SK-N-SH (cell line): ENCODE data around the gene CMTM8. TPM values are rescaled to one million over a fixed set of nuclear protein-coding genes. Genes with fewer than 3 reads are reported as not detected.

Experiments
- CTCF ChIA-PET: fragments of 300-600, 350-600 bp; formaldehyde crosslinking; extraction: SDS; loops from one replicate; lab custom pipeline; 2021; lab: Yijun Ruan, JAX
- POLR2A ChIA-PET: fragments of 350-600 bp; sonication (Branson Sonifier 250); formaldehyde crosslinking; extraction: SDS; loops from one replicate; lab custom pipeline; 2020; ENCODE audit warnings: antibody characterized with exemption, inconsistent platforms; lab: Yijun Ruan, JAX
- DNase-seq: peaks from one replicate; pipeline ENCODE4 v3.0.0; 2012
- H2AFZ ChIP-seq: fragments of 200-600 bp; sonication (generic); 2 replicates; pipeline ENCODE4 v1.8.1; 2016; ENCODE audit warnings: antibody characterized with exemption, mild to moderate bottlenecking, low read depth
- H3F3A ChIP-seq: fragments of 200-600 bp; sonication (generic); replicated peaks from 2 replicates; pipeline ENCODE3; 2016; ENCODE audit warnings: antibody characterized with exemption, mild to moderate bottlenecking; ENCODE audit not compliant: insufficient read depth
- H3K27ac ChIP-seq, 2 experiments: fragments of 200-500 bp in 1 of 2; fragments of 200-600 bp in 1 of 2; sonication (Bioruptor generic) in 1 of 2; sonication (generic), shearing (Covaris generic) in 1 of 2; 2 replicates each; pipeline versions ENCODE4 v1.5.1 to v1.6.1; 2014 to 2016; ENCODE audit warnings: low read depth in 2 of 2, inconsistent platforms in 1 of 2, low read length in 1 of 2, mild to moderate bottlenecking in 1 of 2, mixed read lengths in 1 of 2
- H3K27me3 ChIP-seq: fragments of 200-600 bp; sonication (generic), shearing (Covaris generic); 2 replicates; pipeline ENCODE4 v1.6.1; 2016; ENCODE audit warnings: mixed run types; ENCODE audit not compliant: insufficient read depth
- H3K36me3 ChIP-seq, 2 experiments: fragments of 200-500 bp in 1 of 2; fragments of 200-600 bp in 1 of 2; sonication (Bioruptor generic) in 1 of 2; sonication (generic) in 1 of 2; replicated peaks in 1 of 2; 2 replicates each; pipeline versions ENCODE3 to v1.5.1; 2014 to 2016; ENCODE audit warnings: low read length in 1 of 2, mild to moderate bottlenecking in 1 of 2; ENCODE audit not compliant: insufficient read depth in 2 of 2, control insufficient read depth in 1 of 2
- H3K4me1 ChIP-seq, 2 experiments: fragments of 200-500 bp in 1 of 2; fragments of 200-600 bp in 1 of 2; sonication (Bioruptor generic) in 1 of 2; sonication (generic), shearing (Covaris generic) in 1 of 2; 2 replicates each; pipeline versions ENCODE4 v1.5.1 to v1.6.1; 2014 to 2016; ENCODE audit warnings: low read depth in 1 of 2, low read length in 1 of 2, mixed run types in 1 of 2; ENCODE audit not compliant: insufficient read depth in 2 of 2, control insufficient read depth in 1 of 2
- H3K4me2 ChIP-seq: fragments of 200-600 bp; sonication (generic), shearing (Covaris generic); 2 replicates; pipeline ENCODE4 v1.6.1; 2017; ENCODE audit warnings: mixed run types
- H3K4me3 ChIP-seq, 2 experiments: fragments of 200-500 bp in 1 of 2; fragments of 200-600 bp in 1 of 2; sonication (Bioruptor generic) in 1 of 2; sonication (generic), shearing (Covaris generic) in 1 of 2; 2 replicates each; pipeline versions ENCODE4 v1.5.1 to v1.8.1; 2014 to 2016; ENCODE audit warnings: low read depth in 2 of 2, inconsistent platforms in 1 of 2, low read length in 1 of 2, mild to moderate bottlenecking in 1 of 2, mixed read lengths in 1 of 2, moderate library complexity in 1 of 2
- H3K79me2 ChIP-seq: fragments of 200-600 bp; sonication (generic); 2 replicates; pipeline ENCODE4 v1.8.1; 2017; ENCODE audit warnings: mild to moderate bottlenecking; ENCODE audit not compliant: insufficient read depth
- H3K9ac ChIP-seq: fragments of 200-600 bp; sonication (generic); 2 replicates; pipeline ENCODE4 v1.6.1; 2017; ENCODE audit warnings: mixed run types
- H3K9me2 ChIP-seq: fragments of 200-600 bp; sonication (generic); 2 replicates; pipeline ENCODE4 v1.6.1; 2017; ENCODE audit warnings: mixed run types
- H3K9me3 ChIP-seq: fragments of 200-600 bp; sonication (generic); 2 replicates; pipeline ENCODE4 v1.6.1; 2017; ENCODE audit warnings: mixed run types, mild to moderate bottlenecking, moderate library complexity
- H4K20me1 ChIP-seq: fragments of 200-600 bp; sonication (generic); 2 replicates; pipeline ENCODE4 v1.6.1; 2017; ENCODE audit warnings: mild to moderate bottlenecking, mixed run types; ENCODE audit not compliant: insufficient read depth
- CTCF ChIP-seq: fragments of 200-600 bp; sonication (generic); IDR thresholded peaks from 2 replicates; pipeline ENCODE4 v1.6.1; 2017; ENCODE audit warnings: antibody characterized with exemption, mild to moderate bottlenecking, moderate library complexity
- EZH2phosphoT487 ChIP-seq: fragments of 200-600 bp; sonication (generic); IDR thresholded peaks from 2 replicates; pipeline ENCODE4 v1.6.1; 2017; ENCODE audit warnings: low read depth, mixed run types, mild to moderate bottlenecking, antibody characterized with exemption, moderate library complexity, borderline replicate concordance
- GABPA ChIP-seq: IDR thresholded peaks from 2 replicates; pipeline ENCODE4 v1.4.0; 2012; ENCODE audit warnings: low read depth, mild to moderate bottlenecking
- IRF3 ChIP-seq: fragments of 150-350 bp; IDR thresholded peaks from 2 replicates; pipeline ENCODE4 v1.6.1; 2016; ENCODE audit warnings: mild to moderate bottlenecking, low read depth, low read length
- NFIC ChIP-seq: IDR thresholded peaks from 2 replicates; pipeline ENCODE4 v1.4.0; 2012; ENCODE audit warnings: borderline replicate concordance
- PBX3 ChIP-seq: IDR thresholded peaks from 2 replicates; pipeline ENCODE4; 2012
- RAD21 ChIP-seq: IDR thresholded peaks from 2 replicates; pipeline ENCODE4 v1.6.1; 2012; ENCODE audit warnings: mild to moderate bottlenecking, low read length
- REST ChIP-seq: IDR thresholded peaks from 2 replicates; pipeline ENCODE4 v1.6.1; 2012; ENCODE audit warnings: mild to moderate bottlenecking, low read depth, low read length, moderate library complexity
- SMC3 ChIP-seq: IDR thresholded peaks from 2 replicates; pipeline ENCODE4 v1.6.1; 2012; ENCODE audit warnings: low read depth, low read length, improper control_type of control experiment
- USF1 ChIP-seq: IDR thresholded peaks from 2 replicates; pipeline ENCODE4 v1.4.0; 2012; ENCODE audit warnings: low read depth, borderline replicate concordance
- WGBS: methylation state at CpG from one replicate; pipeline ENCODE4 v1.1.6; 2017; ENCODE audit warnings: low lambda C conversion rate; 5-methylcytosine and 5-hydroxymethylcytosine counted together
- polyA plus RNA-seq, 3 experiments: library from polyadenylated mRNA; depleted of rRNA; stranded (reverse); fragments of >200 nt; gene quantifications; 2 replicates each; pipeline ENCODE4 v1.2.3, GENCODE V29; 2012

Gene CMTM8
- polyA plus RNA-seq, 1 of the 3 experiments (the other 2 are of a cell fraction), result 9.7 TPM

GRCh38 chr3:32219537-32219936 is 18.9 kb upstream of the CMTM8 start:
- Histone ChIP-seq H3K27ac (no peak overlapping the region), H3K4me1 (no peaks in the 10 kb centered on the region; a peak in 1 of 4 replicates), H3K79me2 (no peaks in the 10 kb centered on the region), H4K20me1 (no peaks in the 10 kb centered on the region), H3K9me3 (no peaks in the 10 kb centered on the region), H2AFZ (no peak overlapping the region), H3K4me3 (no peak overlapping the region), H3K27me3 (no peaks in the 10 kb centered on the region), H3F3A (no peaks in the 10 kb centered on the region), H3K36me3 (no peaks in the 10 kb centered on the region), H3K9ac (no peak overlapping the region), H3K9me2 (no peaks in the 10 kb centered on the region), H3K4me2 (no peak overlapping the region)
- TF ChIP-seq REST (no peak), CTCF (no peak), NFIC (no peak), GABPA (no peak), RAD21 (no peak), EZH2phosphoT487 (no peak), PBX3 (no peak), SMC3 (no peak), IRF3 (no peak), USF1 (no peak)
- DNase-seq, result no peak
- ChIA-PET CTCF (no interaction called here), POLR2A (no interaction called here)
- 92% methylated on average over 3 of the region's 4 CpGs for WGBS
